Sigmoid colon (tissue), 7 donors: Measurements from ENCODE around the gene TNFSF18. TPM values are rescaled to one million over a fixed set of nuclear protein-coding genes. Genes with fewer than 3 reads are reported as not detected.
"Not testable (repeated sequence)": the region's sequence is repeated elsewhere in the genome, so short reads cannot be mapped to it uniquely, and the experiment has no call there.

Experiments used
- DNase-seq: peaks from one replicate; pipeline ENCODE4 v3.0.0-alpha.2; 2019
- H3K27ac ChIP-seq, 4 donors: fragments of 200-600 bp; sonication (generic); one replicate each; pipeline ENCODE4 v1.5.1; 2016 to 2019; ENCODE audit warnings: mild to moderate bottlenecking in 1 of 4
- H3K27me3 ChIP-seq, 3 donors: fragments of 200-600 bp; sonication (generic); one replicate each; pipeline ENCODE4 v1.5.1; 2019; ENCODE audit warnings: mild to moderate bottlenecking in 1 of 3
- H3K36me3 ChIP-seq, 4 donors: fragments of 200-600 bp; sonication (generic); one replicate each; pipeline ENCODE4 v1.5.1; 2016 to 2019
- H3K4me1 ChIP-seq, 4 donors: fragments of 200-600 bp; sonication (generic); one replicate each; pipeline ENCODE4 v1.5.1; 2017 to 2019
- H3K4me3 ChIP-seq, 4 donors: fragments of 200-600 bp; sonication (generic); one replicate each; pipeline ENCODE4 v1.5.1; 2017 to 2019; ENCODE audit warnings: mild to moderate bottlenecking in 2 of 4, moderate library complexity in 1 of 4
- H3K9me3 ChIP-seq, 4 donors: fragments of 200-600 bp in 3 of 4; sonication (generic) in 3 of 4; one replicate each; pipeline versions ENCODE4 v1.5.1 to v1.6.1; 2013 to 2019
- CTCF ChIP-seq, 4 experiments: fragments of 450-650 bp in 3 of 4; fragments of 200-600 bp in 1 of 4; IDR thresholded peaks; one replicate each; pipeline ENCODE4 v1.5.1; 2016 to 2019; ENCODE audit warnings: antibody characterized with exemption in 4 of 4, mild to moderate bottlenecking in 3 of 4, moderate library complexity in 2 of 4
- EP300 ChIP-seq, 4 donors: sonication (generic); formaldehyde crosslinking; IDR thresholded peaks; one replicate each; pipeline ENCODE4 v1.6.1; 2017; ENCODE audit warnings: antibody characterized with exemption in 4 of 4
- POLR2A ChIP-seq, 2 donors: fragments of 450-650 bp; IDR thresholded peaks; one replicate each; pipeline ENCODE4 v1.6.1; 2016; ENCODE audit warnings: antibody characterized with exemption in 2 of 2, mild to moderate bottlenecking in 2 of 2, moderate library complexity in 2 of 2
- POLR2AphosphoS5 ChIP-seq, 4 donors: sonication (generic); formaldehyde crosslinking; IDR thresholded peaks; one replicate each; pipeline ENCODE4 v1.6.1; 2017; ENCODE audit warnings: antibody characterized with exemption in 4 of 4
- WGBS, 2 donors: extraction: QIAGEN DNeasy Blood & Tissue Kit; methylation state at CpG; one replicate each; pipeline ENCODE4 v1.1.7; 2013; 5-methylcytosine and 5-hydroxymethylcytosine counted together
- intact Hi-C: fragments of 100-400 bp; cut with DNase I; formaldehyde crosslinking; loops from one replicate; pipeline ENCODE4 v1.15.1; 2023
- polyA plus RNA-seq, 3 donors: library from polyadenylated mRNA; stranded (reverse); fragments of 200-250 nt; gene quantifications; one replicate each; pipeline ENCODE4 v1.2.3, GENCODE V29; 2013
- total RNA-seq, 4 donors: library from RNA; depleted of rRNA; stranded (reverse); fragments of >200 nt; gene quantifications; one replicate each; pipeline ENCODE4 v1.1.0, GENCODE V29; 2016
- donor health status: healthy with polysubstance abuse.
- donor health status: Bipolar disorder and iron deficiency.
- donor health status: healthy.

Gene TNFSF18
- total and polyA plus RNA-seq, 7 donors, result 0.06 to 0.55 TPM; not detected in 5

- H3K9me3 ChIP-seq, result no peaks in the 10 kb centered on the region
- DNase-seq, result no peak
- no peak overlapping the region for H3K4me3 ChIP-seq
- H3K27me3 ChIP-seq, result no peaks in the 10 kb centered on the region
- intact Hi-C loops, result no loop called here
- H3K4me1 ChIP-seq, result no peaks in the 10 kb centered on the region
- WGBS, 2 donors, result 78 to 83% methylated on average over 6 of the region's 6 CpGs
- no peaks in the 10 kb centered on the region for H3K36me3 ChIP-seq
- TF ChIP-seq EP300 (IDR thresholded peaks at IDR 0.05) (no peak), POLR2A (IDR thresholded peaks at IDR 0.05) (no peak), CTCF (IDR thresholded peaks at IDR 0.05) (no peak), POLR2AphosphoS5 (IDR thresholded peaks at IDR 0.05) (no peak)
- H3K27ac ChIP-seq, result no peak overlapping the region
Observed at GRCh38 chr1:173095632-173096031, 44.9 kb upstream of the TNFSF18 start.

- Histone ChIP-seq H3K4me1 (no peaks in the 10 kb centered on the region), H3K4me3 (no peak overlapping the region), H3K27me3 (no peaks in the 10 kb centered on the region), H3K27ac (no peak overlapping the region), H3K9me3 (no peaks in the 10 kb centered on the region), H3K36me3 (no peaks in the 10 kb centered on the region)
- DNase-seq, result no peak
- 92 to 93% methylated on average over 4 of the region's 4 CpGs for WGBS, 2 donors
- TF ChIP-seq POLR2AphosphoS5 (IDR thresholded peaks at IDR 0.05), result no peak
- intact Hi-C loops, result no loop called here
Observed at GRCh38 chr1:173094541-173094940, 43.8 kb upstream of the TNFSF18 start.

GRCh38 chr1:173093691-173094445, 43.1 kb upstream of the TNFSF18 start:
- intact Hi-C loops, result no loop called here
- no peaks in the 10 kb centered on the region for H3K27me3 ChIP-seq
- H3K27ac ChIP-seq, result no peak overlapping the region
- no peak for DNase-seq
- no peaks in the 10 kb centered on the region for H3K9me3 ChIP-seq
- no peaks in the 10 kb centered on the region for H3K36me3 ChIP-seq
- TF ChIP-seq POLR2AphosphoS5 (IDR thresholded peaks at IDR 0.05) (no peak), CTCF (IDR thresholded peaks at IDR 0.05) (no peak), POLR2A (IDR thresholded peaks at IDR 0.05) (no peak), EP300 (IDR thresholded peaks at IDR 0.05) (no peak)
- H3K4me1 ChIP-seq, result no peaks in the 10 kb centered on the region
- no peak overlapping the region for H3K4me3 ChIP-seq

GRCh38 chr1:173084292-173084691, 33.6 kb upstream of the TNFSF18 start:
- TF ChIP-seq EP300 (IDR thresholded peaks at IDR 0.05) (no peak), POLR2A (IDR thresholded peaks at IDR 0.05) (no peak)
- no peaks in the 10 kb centered on the region for H3K27me3 ChIP-seq
- intact Hi-C loops, result no loop called here
- H3K4me1 ChIP-seq, result peaks cover 0 to 4% (median 0%) of the 10 kb centered on the region in 4 donors
- 95 to 96% methylated on average over 6 of the region's 6 CpGs for WGBS, 2 donors
- H3K27ac ChIP-seq, result no peak overlapping the region
- no peaks in the 10 kb centered on the region for H3K36me3 ChIP-seq
- peaks cover 0 to 2% (median 0%) of the 10 kb centered on the region in 4 donors for H3K9me3 ChIP-seq
- no peak overlapping the region for H3K4me3 ChIP-seq
- DNase-seq, result no peak

- Histone ChIP-seq H3K27me3 (no peaks in the 10 kb centered on the region), H3K27ac (no peak overlapping the region), H3K36me3 (no peaks in the 10 kb centered on the region), H3K4me1 (peaks cover 0 to 4% (median 0%) of the 10 kb centered on the region in 4 donors), H3K4me3 (no peak overlapping the region), H3K9me3 (peaks cover 0 to 2% (median 0%) of the 10 kb centered on the region in 4 donors)
- DNase-seq, result no peak
- WGBS, 2 donors, result 89% methylated on average over 1 of the region's 1 CpG
- TF ChIP-seq CTCF (IDR thresholded peaks at IDR 0.05) (no peak), POLR2A (IDR thresholded peaks at IDR 0.05) (no peak), EP300 (IDR thresholded peaks at IDR 0.05) (no peak), POLR2AphosphoS5 (IDR thresholded peaks at IDR 0.05) (no peak)
- intact Hi-C loops, result no loop called here
Observed at GRCh38 chr1:173082913-173083312, 32.2 kb upstream of the TNFSF18 start.

- H3K36me3 ChIP-seq, intact Hi-C loops, DNase-seq, H3K27me3 ChIP-seq, H3K9me3 ChIP-seq, H3K4me1 ChIP-seq, H3K27ac ChIP-seq, H3K4me3 ChIP-seq: not testable (repeated sequence)
- WGBS, 2 donors, result 87 to 95% methylated on average over 6 of the region's 6 CpGs
Observed at GRCh38 chr1:173074217-173074616, 23.5 kb upstream of the TNFSF18 start.
